ENCODE results near the gene PPIL1. TPM values are rescaled to one million over a fixed set of nuclear protein-coding genes. Genes with fewer than 3 reads are reported as not detected.
"Not testable (repeated sequence)": the region's sequence is repeated elsewhere in the genome, so short reads cannot be mapped to it uniquely, and the experiment has no call there.

Gene PPIL1
- total RNA-seq, 1 donor from 2014 or later: 36.6 TPM

- Mint-ChIP-seq H3K27me3 (ENCODE audit: low read depth, unreplicated experiment) (peaks cover 49% of the 10 kb centered on the region), H3K36me3 (ENCODE audit: low read depth, unreplicated experiment) (no peaks in the 10 kb centered on the region), H3K4me3 (ENCODE audit: unreplicated experiment) (no peak overlapping the region), H3K27ac (ENCODE audit: unreplicated experiment) (no peak overlapping the region), H3K4me1 (ENCODE audit: low read depth, unreplicated experiment) (peaks cover 3% of the 10 kb centered on the region), H3K9me3 (ENCODE audit: unreplicated experiment) (no peaks in the 10 kb centered on the region)
- H3K27me3 ChIP-seq (ENCODE audit: insufficient read depth, low read length): peaks cover 4% of the 10 kb centered on the region
- FAIRE-seq (no peak), DNase-seq (ENCODE audit: low read depth) (no peak)
- H4K20me1 ChIP-seq (ENCODE audit: insufficient read depth, low read length): no peaks in the 10 kb centered on the region
- H3K36me3 ChIP-seq (ENCODE audit: insufficient read depth, low read length): no peaks in the 10 kb centered on the region
- no peak overlapping the region for H3K4me2 ChIP-seq (ENCODE audit: low read length)
- no peaks in the 10 kb centered on the region for H3K4me1 ChIP-seq (ENCODE audit: insufficient read depth, low read length)
- H3K27ac ChIP-seq (ENCODE audit: low read depth, low read length): no peak overlapping the region
- no peak overlapping the region for H3K9ac ChIP-seq (ENCODE audit: low read length)
- H3K4me3 ChIP-seq (ENCODE audit: insufficient read depth, low read depth, low read length): no peak overlapping the region
- TF ChIP-seq EZH2 (IDR thresholded peaks at IDR 0.05; ENCODE audit: insufficient read depth, low read length) (no peak), CTCF (IDR thresholded peaks at IDR 0.05; ENCODE audit: insufficient read depth, low read depth, low read length) (no peak)
- H3K79me2 ChIP-seq (ENCODE audit: insufficient read depth, low read length): no peaks in the 10 kb centered on the region
- no peak overlapping the region for H2AFZ ChIP-seq (ENCODE audit: low read depth, low read length)
- no peaks in the 10 kb centered on the region for H3K9me3 ChIP-seq (ENCODE audit: insufficient read depth, low read depth, low read length)
Measured at GRCh38 chr6:36813526-36813925, 61.1 kb downstream of the PPIL1 start.

GRCh38 chr6:36813047-36813446, 61.6 kb downstream of the PPIL1 start:
- H3K4me3 Mint-ChIP-seq (ENCODE audit: unreplicated experiment); H3K27ac Mint-ChIP-seq (ENCODE audit: unreplicated experiment); H3K36me3 Mint-ChIP-seq (ENCODE audit: low read depth, unreplicated experiment); H3K4me2 ChIP-seq (ENCODE audit: low read length); H3K4me1 ChIP-seq (ENCODE audit: insufficient read depth, low read length); H3K9ac ChIP-seq (ENCODE audit: low read length); H3K79me2 ChIP-seq (ENCODE audit: insufficient read depth, low read length); DNase-seq (ENCODE audit: low read depth); H3K9me3 Mint-ChIP-seq (ENCODE audit: unreplicated experiment); H3K9me3 ChIP-seq (ENCODE audit: insufficient read depth, low read depth, low read length); H3K27me3 ChIP-seq (ENCODE audit: insufficient read depth, low read length); H4K20me1 ChIP-seq (ENCODE audit: insufficient read depth, low read length); H2AFZ ChIP-seq (ENCODE audit: low read depth, low read length); H3K4me1 Mint-ChIP-seq (ENCODE audit: low read depth, unreplicated experiment); H3K4me3 ChIP-seq (ENCODE audit: insufficient read depth, low read depth, low read length); H3K36me3 ChIP-seq (ENCODE audit: insufficient read depth, low read length); H3K27ac ChIP-seq (ENCODE audit: low read depth, low read length); FAIRE-seq: not testable (repeated sequence)
- peaks cover 47% of the 10 kb centered on the region for H3K27me3 Mint-ChIP-seq (ENCODE audit: low read depth, unreplicated experiment)

- Histone ChIP-seq H4K20me1 (ENCODE audit: insufficient read depth, low read length) (no peaks in the 10 kb centered on the region), H3K9ac (ENCODE audit: low read length) (no peak overlapping the region), H3K27me3 (ENCODE audit: insufficient read depth, low read length) (peaks cover 9% of the 10 kb centered on the region), H3K4me1 (ENCODE audit: insufficient read depth, low read length) (no peaks in the 10 kb centered on the region), H3K27ac (ENCODE audit: low read depth, low read length) (no peak overlapping the region), H3K36me3 (ENCODE audit: insufficient read depth, low read length) (no peaks in the 10 kb centered on the region), H3K4me2 (ENCODE audit: low read length) (no peak overlapping the region), H3K9me3 (ENCODE audit: insufficient read depth, low read depth, low read length) (no peaks in the 10 kb centered on the region), H3K79me2 (ENCODE audit: insufficient read depth, low read length) (no peaks in the 10 kb centered on the region), H2AFZ (ENCODE audit: low read depth, low read length) (no peak overlapping the region), H3K4me3 (ENCODE audit: insufficient read depth, low read depth, low read length) (no peak overlapping the region)
- no peaks in the 10 kb centered on the region for H3K9me3 Mint-ChIP-seq (ENCODE audit: unreplicated experiment)
- DNase-seq (ENCODE audit: low read depth) (no peak), FAIRE-seq (no peak)
- H3K4me1 Mint-ChIP-seq (ENCODE audit: low read depth, unreplicated experiment): peaks cover 3% of the 10 kb centered on the region
- H3K27me3 Mint-ChIP-seq (ENCODE audit: low read depth, unreplicated experiment): peaks cover 66% of the 10 kb centered on the region
- no peak overlapping the region for H3K4me3 Mint-ChIP-seq (ENCODE audit: unreplicated experiment)
- H3K27ac Mint-ChIP-seq (ENCODE audit: unreplicated experiment): no peak overlapping the region
- TF ChIP-seq CTCF (IDR thresholded peaks at IDR 0.05; ENCODE audit: insufficient read depth, low read depth, low read length) (no peak), EZH2 (IDR thresholded peaks at IDR 0.05; ENCODE audit: insufficient read depth, low read length) (no peak)
- H3K36me3 Mint-ChIP-seq (ENCODE audit: low read depth, unreplicated experiment): no peaks in the 10 kb centered on the region
Measured at GRCh38 chr6:36809941-36810803, 64.4 kb downstream of the PPIL1 start.
